LNCaP clone FGC (cell line): ENCODE results near the gene NR1D1.
A peak's percentile ranks its signal among the peaks of the same experiment; 100 is the strongest.

ENCODE experiments used
- DNase-seq: peaks from one replicate; pipeline ENCODE4 v3.0.0-alpha.2; 2011; ENCODE audit warnings: low read depth
- H3K4me3 ChIP-seq: 2 replicates; pipeline ENCODE4 v1.5.1; 2011; ENCODE audit warnings: mild to moderate bottlenecking, low read depth, low read length, control low read depth
- TF ChIP-seq, protein P1 (sequence below): IDR thresholded peaks from 2 replicates; pipeline ENCODE4 v1.5.1; 2012; ENCODE audit warnings: mild to moderate bottlenecking; ENCODE audit not compliant: control insufficient read depth, insufficient read depth; ENCODE audit errors: extremely low read depth

Gene NR1D1

DNA sequence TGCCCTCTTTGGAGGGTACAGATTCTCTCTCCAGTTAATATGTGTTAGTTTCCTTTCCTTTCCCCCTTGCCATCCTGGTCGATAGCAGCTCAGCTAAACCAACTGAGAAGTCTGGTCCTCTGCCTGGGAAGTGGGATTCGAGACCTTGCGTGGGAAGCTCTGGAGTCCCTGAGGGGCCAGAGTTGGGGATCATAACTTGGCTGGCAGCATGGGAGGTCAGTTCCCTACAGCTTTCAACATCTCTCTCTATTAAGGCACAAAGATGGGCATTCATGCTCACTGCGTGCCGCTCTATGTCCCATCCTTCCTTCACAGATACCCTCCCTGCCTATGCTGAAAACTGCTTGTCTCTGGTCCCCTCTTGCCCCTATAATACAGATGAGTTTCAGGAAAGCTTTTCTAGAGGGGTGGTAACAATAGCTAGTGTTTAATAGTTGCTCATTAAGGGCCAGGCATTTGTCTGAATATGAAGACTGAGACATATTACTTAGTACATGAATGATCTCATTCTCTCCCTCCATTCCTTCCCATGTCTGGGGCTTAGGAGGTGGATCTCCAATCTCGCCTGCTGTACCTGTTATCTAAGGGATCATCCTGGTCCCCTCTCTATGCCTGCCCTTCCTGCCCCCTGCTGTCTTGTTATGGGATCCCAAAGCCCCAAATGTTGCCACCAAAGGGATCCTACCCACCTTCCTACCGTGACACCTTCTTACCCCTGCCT, 26.8 kb downstream of the NR1D1 start:
- no peak overlapping the region for H3K4me3 ChIP-seq
- TF ChIP-seq, protein P1, sequence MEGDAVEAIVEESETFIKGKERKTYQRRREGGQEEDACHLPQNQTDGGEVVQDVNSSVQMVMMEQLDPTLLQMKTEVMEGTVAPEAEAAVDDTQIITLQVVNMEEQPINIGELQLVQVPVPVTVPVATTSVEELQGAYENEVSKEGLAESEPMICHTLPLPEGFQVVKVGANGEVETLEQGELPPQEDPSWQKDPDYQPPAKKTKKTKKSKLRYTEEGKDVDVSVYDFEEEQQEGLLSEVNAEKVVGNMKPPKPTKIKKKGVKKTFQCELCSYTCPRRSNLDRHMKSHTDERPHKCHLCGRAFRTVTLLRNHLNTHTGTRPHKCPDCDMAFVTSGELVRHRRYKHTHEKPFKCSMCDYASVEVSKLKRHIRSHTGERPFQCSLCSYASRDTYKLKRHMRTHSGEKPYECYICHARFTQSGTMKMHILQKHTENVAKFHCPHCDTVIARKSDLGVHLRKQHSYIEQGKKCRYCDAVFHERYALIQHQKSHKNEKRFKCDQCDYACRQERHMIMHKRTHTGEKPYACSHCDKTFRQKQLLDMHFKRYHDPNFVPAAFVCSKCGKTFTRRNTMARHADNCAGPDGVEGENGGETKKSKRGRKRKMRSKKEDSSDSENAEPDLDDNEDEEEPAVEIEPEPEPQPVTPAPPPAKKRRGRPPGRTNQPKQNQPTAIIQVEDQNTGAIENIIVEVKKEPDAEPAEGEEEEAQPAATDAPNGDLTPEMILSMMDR = no peak
- no peak for DNase-seq

DNA sequence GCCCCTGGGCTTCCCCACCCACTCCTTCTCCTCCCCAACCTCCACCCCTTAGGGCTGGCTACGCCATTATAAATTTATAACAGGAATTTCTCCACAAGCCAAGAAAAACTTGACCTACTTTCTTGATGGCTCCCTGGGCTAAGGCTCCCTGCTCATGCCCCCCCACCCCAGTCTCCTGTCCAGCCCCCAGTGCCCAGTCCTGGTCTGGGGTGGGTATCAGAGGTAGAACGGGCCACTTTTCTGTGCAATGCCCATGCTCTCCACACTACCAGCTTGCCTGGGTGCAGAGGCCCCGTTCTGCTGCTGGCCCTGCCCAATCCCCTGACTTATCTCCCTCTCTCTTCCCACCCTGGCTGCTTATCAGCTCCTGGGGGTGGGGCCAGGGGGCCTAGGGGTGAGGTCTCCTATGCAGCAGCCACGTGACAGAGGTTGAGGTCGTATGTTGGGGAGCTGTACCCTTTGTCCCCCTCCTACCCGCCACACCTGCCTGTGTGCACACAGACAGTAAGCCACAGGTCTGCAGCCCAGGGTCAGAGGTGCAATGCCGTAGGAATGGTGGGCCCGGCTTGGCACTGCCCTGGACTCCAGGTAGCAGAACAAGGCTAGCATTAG, 27.5 kb downstream of the NR1D1 start:
- DNase-seq = no peak
- no peak overlapping the region for H3K4me3 ChIP-seq

DNA sequence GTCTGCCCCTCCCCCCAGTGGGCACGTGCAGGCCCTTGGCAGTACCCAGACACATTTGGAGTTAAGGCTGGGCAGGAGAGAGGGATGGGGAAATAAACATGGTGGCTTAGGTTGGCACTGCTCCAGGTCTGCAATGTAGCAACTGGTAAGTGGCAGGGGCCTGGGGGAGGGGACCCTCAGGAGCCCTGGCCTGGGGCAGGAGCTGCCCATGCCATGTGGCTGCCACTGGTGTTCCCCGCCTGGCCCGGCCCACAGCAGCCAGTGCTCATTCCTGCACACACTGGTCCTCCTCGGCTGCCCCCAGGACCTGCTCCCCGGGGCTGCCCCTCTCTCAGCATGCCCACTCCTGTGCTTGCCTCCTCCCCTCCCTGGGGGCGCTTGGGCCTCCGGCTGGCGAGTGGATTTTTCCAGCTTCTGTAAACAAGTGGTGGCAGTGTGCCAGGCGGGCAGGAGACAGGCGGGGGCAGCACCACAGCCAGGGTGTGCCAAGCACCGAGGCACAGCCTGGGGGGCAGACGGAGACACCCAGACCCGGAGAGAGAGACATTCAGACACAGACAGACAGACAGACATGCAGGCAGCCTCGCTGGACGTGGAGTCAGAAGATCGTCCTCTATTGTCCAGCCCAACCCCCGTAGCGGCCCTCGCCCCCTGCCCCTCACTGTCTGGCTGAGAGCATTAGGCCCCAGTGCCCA, 28.2 kb downstream of the NR1D1 start:
- TF ChIP-seq, protein P1 = no peak
- DNase-seq = peak; percentile 68
- H3K4me3 ChIP-seq = peak overlapping the region; percentile 16; the same call in 1 of the 2 replicates

More for the DNA sequence above, 27.5 kb downstream of the NR1D1 start:
- TF ChIP-seq, protein P1 = no peak

DNA sequence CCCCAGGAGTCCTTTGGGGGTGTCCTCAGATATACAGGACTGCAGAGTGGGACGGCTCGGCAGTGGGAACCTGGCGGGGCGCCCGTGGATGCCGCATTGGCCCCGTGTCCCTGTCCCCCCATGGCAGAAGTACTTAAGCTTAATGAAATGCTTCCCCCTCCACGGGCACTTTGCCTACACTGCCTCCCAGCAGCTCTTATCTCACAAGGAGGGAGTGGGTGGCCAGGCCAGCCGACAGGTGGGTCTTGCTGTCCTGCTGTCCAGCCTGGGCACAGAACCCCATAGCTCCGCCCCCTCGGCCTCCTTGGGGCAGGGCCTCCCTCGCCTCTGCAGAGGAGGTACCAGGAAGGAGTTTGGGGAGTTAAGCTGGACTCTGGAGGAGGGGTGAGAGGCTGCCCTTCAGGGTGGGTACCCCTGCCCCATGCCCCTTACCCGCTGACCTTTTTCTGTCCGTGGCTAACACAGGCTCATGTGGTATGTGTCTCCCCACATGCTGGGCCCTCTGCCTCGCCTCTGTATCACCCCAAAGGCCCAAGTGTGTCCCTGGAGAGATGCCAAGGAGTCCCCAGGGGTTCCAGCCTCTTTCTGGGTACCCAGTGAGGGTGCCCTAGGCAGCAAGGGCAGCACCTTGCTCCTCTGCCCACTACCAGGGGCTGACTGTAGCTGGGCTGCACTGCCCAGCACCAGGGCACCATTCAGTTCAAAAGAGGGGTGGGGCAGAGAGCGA, 28.9 kb downstream of the NR1D1 start:
- TF ChIP-seq, protein P1 = no peak
- peak overlapping the region; percentile 16; the same call in 1 of the 2 replicates for H3K4me3 ChIP-seq
- DNase-seq = no peak

DNA sequence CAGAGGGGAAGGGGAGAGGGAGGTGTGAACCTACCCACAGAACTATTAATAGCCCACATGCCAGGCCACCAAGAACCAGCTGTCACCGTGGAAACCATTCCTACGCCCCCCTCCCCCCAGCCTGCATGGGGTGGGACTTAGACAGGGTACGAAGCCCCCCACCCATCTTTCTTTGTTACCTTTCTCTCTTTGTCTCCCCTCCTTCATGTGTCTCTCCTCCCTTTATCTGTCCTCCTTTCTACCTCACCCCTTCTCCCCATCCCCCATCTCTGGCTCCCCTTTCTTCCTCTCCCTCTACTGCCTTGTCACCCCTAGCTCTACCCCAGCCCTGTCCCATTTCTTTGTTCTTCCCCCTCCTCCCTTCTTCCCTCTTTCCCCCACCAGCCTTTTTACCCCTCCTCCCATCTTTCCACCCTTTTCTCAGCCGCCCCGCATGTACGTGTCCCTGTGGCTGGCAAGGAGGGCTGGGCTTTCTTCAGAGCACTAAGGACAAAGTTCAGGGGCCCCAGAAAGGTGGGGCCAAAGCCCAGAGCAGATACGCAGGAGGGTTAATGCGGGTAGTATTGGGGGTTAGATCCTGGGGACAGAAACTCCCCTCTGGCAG, 29.6 kb downstream of the NR1D1 start:
- TF ChIP-seq, protein P1 = peak; percentile 1; the same call in 1 of the 2 replicates
- DNase-seq = no peak
- H3K4me3 ChIP-seq = no peak overlapping the region
